ENCODE measurements around the gene TREML2. TPM values are rescaled to one million over a fixed set of nuclear protein-coding genes. Genes with fewer than 3 reads are reported as not detected.

TREML2 gene
- total and polyA plus RNA-seq, 2 of the 8 experiments (the other 6 are each of a cell fraction or from before 2014, with no cell fraction given): 0.09 to 0.18 TPM

DNA sequence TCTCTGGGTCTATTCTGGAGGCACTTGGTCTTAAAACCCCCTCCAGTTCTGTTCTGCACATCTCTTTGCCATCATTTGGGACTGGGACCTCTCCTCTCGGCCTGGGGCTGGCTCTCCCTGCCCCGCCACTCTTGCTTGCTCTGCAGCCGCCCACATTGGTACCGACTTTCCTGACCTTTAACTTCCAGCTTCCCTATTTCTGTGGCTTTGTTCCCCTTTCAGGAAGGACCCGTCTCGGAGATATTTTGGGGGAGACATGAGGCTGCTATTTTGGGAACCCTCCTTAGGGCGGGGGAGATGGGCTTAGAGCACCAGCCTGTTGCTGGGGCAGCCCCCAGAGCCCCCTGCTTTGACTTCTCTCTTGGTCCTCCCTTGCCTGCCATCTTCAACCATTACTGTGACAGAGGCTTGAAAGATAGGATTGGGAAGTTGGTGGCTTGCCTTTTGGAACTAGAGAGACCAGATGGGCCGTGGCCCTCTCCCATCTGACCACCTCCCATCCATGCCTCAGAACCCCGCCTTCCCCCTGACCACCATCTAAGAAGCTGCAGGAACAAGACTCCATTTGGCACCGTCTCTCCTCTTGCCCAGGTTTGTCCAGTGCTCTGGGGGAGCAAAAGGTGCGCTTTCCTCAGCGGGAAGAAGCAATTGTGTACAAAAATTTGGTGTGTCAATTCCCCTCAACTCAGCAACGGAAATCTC lies 38.9 kb downstream of the TREML2 start:
- 92% methylated on average over 13 of the region's 13 CpGs; no CpG with 5 or more reads in 1 of the 2 experiments for WGBS, 2 experiments (ENCODE audit: extremely low coverage in 1 of 2, insufficient coverage in 1 of 2, insufficient read length in 1 of 2, insufficient replicate concordance in 2 of 2, low coverage in 1 of 2, low lambda C conversion rate in 2 of 2, missing lambda C conversion rate in 1 of 2)
- no peaks in the 10 kb centered on the region for H3K9me3 ChIP-seq (ENCODE audit: insufficient read depth in 2 of 2, low read depth in 1 of 2, low read length in 1 of 2)
- H3K4me2 ChIP-seq (ENCODE audit: insufficient read depth in 1 of 2, low read depth in 2 of 2, low read length in 2 of 2): no peak overlapping the region
- TF ChIP-seq KDM5A (IDR thresholded peaks at IDR 0.05; ENCODE audit: low read length): no peak
- TF ChIP-seq NRF1 (IDR thresholded peaks at IDR 0.05; ENCODE audit: low read depth, low read length): no peak
- no peak for TF ChIP-seq ASH2L (IDR thresholded peaks at IDR 0.05; ENCODE audit: low read length)
- TF ChIP-seq PHF8 (conservative IDR thresholded peaks at IDR 0.05; ENCODE audit: low read depth, low read length): no peak
- no peak for TF ChIP-seq SIX5 (IDR thresholded peaks at IDR 0.05; ENCODE audit: low read depth, low read length)
- no peak for TF ChIP-seq FOSL1 (IDR thresholded peaks at IDR 0.05; ENCODE audit: insufficient read depth, low read depth, low read length)
- no peak for TF ChIP-seq YY1 (IDR thresholded peaks at IDR 0.05; ENCODE audit: low read depth, low read length)
- no peak for TF ChIP-seq ATF2 (IDR thresholded peaks at IDR 0.05; ENCODE audit: low read length)
- H3K14ac ChIP-seq (ENCODE audit: insufficient read length): no peak overlapping the region
- H3K4me1 ChIP-seq (replicated peaks in 1 of 4; ENCODE audit: control insufficient read depth in 3 of 4, insufficient read depth in 4 of 4, low read length in 3 of 4): no peaks in the 10 kb centered on the region
- POLR2A ChIA-PET (ENCODE audit: partially characterized antibody): no interaction called here
- H2BK120ac ChIP-seq (replicated peaks; ENCODE audit: low read depth, low read length): no peak overlapping the region
- peak in 1 of 2 experiments; percentile 20 for DNase-seq (ENCODE audit: low read depth in 1 of 2, low spot score in 2 of 2)
- H3K23ac ChIP-seq (ENCODE audit: insufficient read length): no peak overlapping the region
- no peak overlapping the region for H4K8ac ChIP-seq (ENCODE audit: extremely low read depth, insufficient read depth, low read length)
- H3K79me2 ChIP-seq (ENCODE audit: control insufficient read depth in 1 of 2, insufficient read depth in 2 of 2, low read length in 2 of 2): no peaks in the 10 kb centered on the region
- no peak overlapping the region for H3K9ac ChIP-seq (replicated peaks in 1 of 4; ENCODE audit: extremely low read depth in 1 of 4, low read depth in 3 of 4, low read length in 3 of 4)
- no peak overlapping the region for H2AFZ ChIP-seq (ENCODE audit: low read length)
- FAIRE-seq: no peak
- H3K4ac ChIP-seq (replicated peaks; ENCODE audit: insufficient read length, low read depth, low read length): no peak overlapping the region
- H3K56ac ChIP-seq (replicated peaks; ENCODE audit: insufficient read length, low read depth, low read length): no peak overlapping the region
- no peaks in the 10 kb centered on the region for H4K20me1 ChIP-seq (replicated peaks in 1 of 2; ENCODE audit: control insufficient read depth in 1 of 2, insufficient read depth in 2 of 2, low read length in 2 of 2)
- no peaks in the 10 kb centered on the region for H3K36me3 ChIP-seq (ENCODE audit: control insufficient read depth in 2 of 4, insufficient read depth in 4 of 4, low read length in 3 of 4)
- no peak overlapping the region for H3K18ac ChIP-seq (ENCODE audit: extremely low read depth, low read length)
- H3K4me3 ChIP-seq (ENCODE audit: extremely low read depth in 1 of 4, insufficient read depth in 2 of 4, low read depth in 3 of 4, low read length in 4 of 4): no peak overlapping the region
- no peak overlapping the region for H2BK12ac ChIP-seq (ENCODE audit: low read depth, low read length)
- H2BK20ac ChIP-seq (ENCODE audit: low read length): no peak overlapping the region
- H4K5ac ChIP-seq (ENCODE audit: insufficient read length, low read depth, low read length): no peak overlapping the region
- no peak overlapping the region for H4K91ac ChIP-seq (replicated peaks; ENCODE audit: insufficient read length, low read length)
- H3K27me3 ChIP-seq (replicated peaks in 1 of 4; ENCODE audit: control insufficient read depth in 3 of 4, extremely low read depth in 1 of 4, insufficient read depth in 3 of 4, low read length in 3 of 4): no peaks in the 10 kb centered on the region
- H2BK15ac ChIP-seq (ENCODE audit: low read length): no peak overlapping the region
- H3K79me1 ChIP-seq (ENCODE audit: low read depth, low read length): no peaks in the 10 kb centered on the region
- no peak overlapping the region for H2BK5ac ChIP-seq (ENCODE audit: low read depth, low read length)
- no peaks in the 10 kb centered on the region for H3K23me2 ChIP-seq (ENCODE audit: low read depth, low read length)
- CTCF ChIA-PET (ENCODE audit: partially characterized antibody): interaction anchor here (1.3 to 2.1 kb wide), 3 partner anchors 21 to 30 kb away, joined by 4 to 6 read pairs (median 4); no protein-coding TSS in a partner anchor
- H3K27ac ChIP-seq (ENCODE audit: low read depth, low read length): no peak overlapping the region
- H2AK5ac ChIP-seq (ENCODE audit: low read depth, low read length): no peak overlapping the region
